Measurements from ENCODE around the gene PRDX5. TPM values are rescaled to one million over a fixed set of nuclear protein-coding genes. Genes with fewer than 3 reads are reported as not detected.
A peak's percentile ranks its signal among the peaks of the same experiment; 100 is the strongest.

PRDX5 gene
- total RNA-seq, 2 experiments from 2014 or later = 103 to 105 TPM

DNA sequence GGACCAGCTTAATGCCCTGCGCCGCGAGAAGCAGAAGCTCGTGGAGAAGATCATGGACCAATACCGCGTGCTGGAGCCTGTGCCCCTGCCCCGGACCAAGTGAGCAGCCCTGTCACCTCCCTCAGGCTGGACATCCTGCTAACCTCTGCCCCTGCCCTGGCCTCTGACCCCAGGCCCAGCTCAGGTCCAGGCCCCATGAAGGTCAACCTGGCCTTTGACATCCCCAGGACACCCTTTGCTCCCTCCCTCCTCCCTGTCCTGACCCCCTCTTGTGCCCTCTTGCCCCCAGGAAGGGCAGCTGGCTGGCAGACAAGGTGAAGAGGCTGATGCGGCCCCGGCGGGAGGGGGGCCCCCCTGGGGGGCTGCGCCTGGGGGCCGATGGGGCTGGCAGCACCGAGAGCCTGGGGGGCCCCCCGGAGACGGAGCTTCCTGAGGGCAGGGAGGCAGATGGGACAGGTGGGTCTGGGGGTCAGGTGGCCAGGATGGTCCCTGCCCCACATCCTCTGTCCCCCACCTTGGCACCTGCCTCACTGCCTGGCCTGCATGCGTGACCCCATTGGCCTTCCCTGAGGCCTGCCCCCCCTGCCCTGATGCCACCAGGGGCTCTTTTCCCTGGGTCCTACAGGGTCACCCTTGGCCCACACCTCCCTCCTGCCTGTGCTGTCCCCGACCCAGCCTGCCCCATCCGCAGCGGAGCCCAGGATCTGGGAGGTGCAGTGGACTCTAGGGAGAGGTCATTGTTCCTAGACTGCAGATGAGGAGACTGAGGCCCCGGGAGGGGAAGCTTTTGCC is 36.0 kb downstream of the PRDX5 start:
- ATAC-seq (no peak), DNase-seq (no peak)
- H3K36me3 Mint-ChIP-seq (ENCODE audit: low read depth) = peaks cover 10% of the 10 kb centered on the region
- TF ChIP-seq, protein P1, sequence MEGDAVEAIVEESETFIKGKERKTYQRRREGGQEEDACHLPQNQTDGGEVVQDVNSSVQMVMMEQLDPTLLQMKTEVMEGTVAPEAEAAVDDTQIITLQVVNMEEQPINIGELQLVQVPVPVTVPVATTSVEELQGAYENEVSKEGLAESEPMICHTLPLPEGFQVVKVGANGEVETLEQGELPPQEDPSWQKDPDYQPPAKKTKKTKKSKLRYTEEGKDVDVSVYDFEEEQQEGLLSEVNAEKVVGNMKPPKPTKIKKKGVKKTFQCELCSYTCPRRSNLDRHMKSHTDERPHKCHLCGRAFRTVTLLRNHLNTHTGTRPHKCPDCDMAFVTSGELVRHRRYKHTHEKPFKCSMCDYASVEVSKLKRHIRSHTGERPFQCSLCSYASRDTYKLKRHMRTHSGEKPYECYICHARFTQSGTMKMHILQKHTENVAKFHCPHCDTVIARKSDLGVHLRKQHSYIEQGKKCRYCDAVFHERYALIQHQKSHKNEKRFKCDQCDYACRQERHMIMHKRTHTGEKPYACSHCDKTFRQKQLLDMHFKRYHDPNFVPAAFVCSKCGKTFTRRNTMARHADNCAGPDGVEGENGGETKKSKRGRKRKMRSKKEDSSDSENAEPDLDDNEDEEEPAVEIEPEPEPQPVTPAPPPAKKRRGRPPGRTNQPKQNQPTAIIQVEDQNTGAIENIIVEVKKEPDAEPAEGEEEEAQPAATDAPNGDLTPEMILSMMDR (IDR thresholded peaks at IDR 0.05) = no peak
- CTCF ChIA-PET = interaction anchor here (0.9 to 9.5 kb wide), 8 partner anchors 10 to 292 kb away, joined by 3 to 75 read pairs (median 8); partner anchors contain the start of genes CCDC88B, PRDX5 and TRMT112
- H3K4me1 Mint-ChIP-seq (ENCODE audit: low read depth) = peaks cover 22% of the 10 kb centered on the region
- intact Hi-C loops (cut with micrococcal nuclease) = no loop called here
- no peaks in the 10 kb centered on the region for H3K9me3 Mint-ChIP-seq
- H3K27me3 Mint-ChIP-seq = no peaks in the 10 kb centered on the region
- POLR2A ChIA-PET = interaction anchor here (0.5 to 3.9 kb wide), 4 partner anchors 10 to 238 kb away, joined by 3 to 19 read pairs (median 4); no protein-coding TSS in a partner anchor
- no peak overlapping the region for H3K4me3 Mint-ChIP-seq
- H3K27ac Mint-ChIP-seq = no peak overlapping the region

DNA sequence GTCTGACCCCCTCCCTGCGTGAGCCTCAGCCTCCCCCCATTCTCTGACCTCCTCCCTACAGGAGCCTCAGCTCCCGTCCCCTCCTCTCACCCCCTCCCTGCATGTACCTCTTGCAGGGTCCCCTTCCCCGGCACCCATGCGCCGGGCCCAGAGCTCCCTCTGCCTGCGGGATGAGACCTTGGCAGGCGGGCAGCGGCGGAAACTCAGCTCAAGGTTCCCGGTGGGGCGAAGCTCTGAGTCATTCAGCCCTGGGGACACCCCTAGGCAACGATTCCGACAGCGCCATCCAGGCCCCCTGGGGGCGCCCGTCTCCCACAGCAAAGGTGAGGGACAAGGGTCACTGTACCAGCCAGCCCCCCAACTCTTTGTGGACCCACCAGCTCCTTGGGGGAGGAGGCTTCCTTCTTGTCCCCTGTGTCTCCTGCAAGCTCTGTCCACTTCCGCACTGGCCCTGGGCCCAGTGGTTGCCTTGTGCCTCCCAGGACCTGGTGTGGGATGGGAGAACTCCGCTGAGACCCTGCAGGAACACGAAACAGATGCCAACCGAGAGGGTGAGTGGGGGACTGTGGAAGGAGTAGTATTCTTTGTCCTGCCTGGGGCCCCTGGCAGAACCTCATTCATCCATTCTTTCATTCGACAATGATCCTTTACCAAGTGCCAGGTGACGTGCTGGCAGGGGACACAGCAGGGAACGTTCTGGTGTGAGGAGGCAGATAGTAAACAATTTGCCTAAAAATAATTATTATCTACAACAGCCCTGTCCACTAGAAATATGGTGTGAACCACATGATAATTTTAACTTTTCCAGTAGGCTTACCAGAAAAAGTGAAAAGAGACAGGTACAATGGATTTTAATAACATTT is 37.4 kb downstream of the PRDX5 start:
- ChIA-PET POLR2A (interaction anchor here (0.7 to 3.9 kb wide), 4 partner anchors 11 to 170 kb away, joined by 3 to 19 read pairs (median 3); partner anchors contain the start of genes PRDX5 and STIP1), CTCF (interaction anchor here (0.7 to 9.5 kb wide), 18 partner anchors 11 to 291 kb away, joined by 3 to 75 read pairs (median 4); partner anchors contain the start of genes CATSPERZ, CCDC88B, FERMT3 and PRDX5)
- Mint-ChIP-seq H3K4me1 (ENCODE audit: low read depth) (peaks cover 30% of the 10 kb centered on the region), H3K36me3 (ENCODE audit: low read depth) (peaks cover 12% of the 10 kb centered on the region), H3K27ac (no peak overlapping the region), H3K4me3 (no peak overlapping the region), H3K9me3 (no peaks in the 10 kb centered on the region), H3K27me3 (no peaks in the 10 kb centered on the region)
- intact Hi-C loops (cut with micrococcal nuclease) = no loop called here
- DNase-seq (peak; percentile 82), ATAC-seq (peak; percentile 46)
- TF ChIP-seq, protein P1 (IDR thresholded peaks at IDR 0.05) = peak; percentile 50

DNA sequence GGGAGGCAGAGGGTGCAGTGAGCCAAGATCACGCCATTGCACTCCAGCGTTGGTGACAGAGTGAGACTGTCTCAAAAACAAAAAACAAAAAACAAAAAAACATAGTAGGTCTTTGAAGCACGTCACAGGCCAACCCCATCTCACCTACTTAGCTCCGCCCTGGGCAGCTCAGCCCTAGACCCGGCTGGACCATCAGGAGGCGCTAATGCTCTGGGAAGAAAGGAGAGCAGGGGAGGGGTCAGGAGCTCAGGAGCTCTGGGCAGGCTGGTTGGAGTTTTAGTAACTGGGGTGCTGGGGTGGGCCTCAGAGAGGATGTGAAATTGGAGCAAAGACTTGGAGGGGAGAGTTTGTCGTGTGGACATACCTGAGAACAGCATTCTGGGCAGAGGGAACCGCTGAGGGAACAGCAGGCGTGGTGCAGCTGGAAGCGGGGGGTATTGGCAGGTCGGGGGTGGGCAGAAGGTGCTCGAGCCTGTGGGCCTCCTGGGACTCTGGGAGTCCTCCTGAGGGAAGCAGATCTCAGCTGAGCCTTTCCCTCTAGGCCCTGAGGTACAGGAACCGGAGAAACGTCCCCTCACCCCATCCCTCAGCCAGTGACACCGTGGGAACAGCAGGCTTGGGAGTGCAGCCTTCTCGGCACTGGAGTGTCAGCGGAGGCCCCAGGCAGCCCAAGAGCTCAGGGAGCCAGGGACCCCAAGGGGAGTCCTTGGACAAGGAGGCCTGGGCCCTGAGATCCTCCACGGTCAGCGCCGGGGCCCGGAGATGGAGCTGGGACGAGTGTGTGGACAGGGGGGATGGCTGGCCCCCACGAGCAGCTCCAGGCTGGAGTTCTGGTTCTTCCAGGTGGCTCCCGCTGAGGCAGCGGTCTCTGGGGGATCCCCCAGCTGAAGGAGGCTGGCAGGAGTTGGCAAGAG is 38.8 kb downstream of the PRDX5 start:
- H3K9me3 Mint-ChIP-seq = no peaks in the 10 kb centered on the region
- POLR2A ChIA-PET = interaction anchor here (1.6 kb wide), 1 partner anchor 171 kb away, joined by 3 read pairs; the partner anchor contains the start of gene STIP1
- H3K27me3 Mint-ChIP-seq = no peaks in the 10 kb centered on the region
- CTCF ChIA-PET = interaction anchor here (0.6 to 9.5 kb wide), 12 partner anchors 8 to 1801 kb away, joined by 3 to 75 read pairs (median 3); partner anchors contain the start of genes CCDC88B, PRDX5 and TRMT112
- DNase-seq = peak; percentile 70
- TF ChIP-seq, protein P1 (IDR thresholded peaks at IDR 0.05) = no peak
- peak; percentile 18 for ATAC-seq
- H3K4me3 Mint-ChIP-seq = no peak overlapping the region
- intact Hi-C loops (cut with micrococcal nuclease) = no loop called here
- peak overlapping the region; percentile 51 for H3K27ac Mint-ChIP-seq
- peaks cover 23% of the 10 kb centered on the region for H3K36me3 Mint-ChIP-seq (ENCODE audit: low read depth)
- peaks cover 42% of the 10 kb centered on the region for H3K4me1 Mint-ChIP-seq (ENCODE audit: low read depth)

DNA sequence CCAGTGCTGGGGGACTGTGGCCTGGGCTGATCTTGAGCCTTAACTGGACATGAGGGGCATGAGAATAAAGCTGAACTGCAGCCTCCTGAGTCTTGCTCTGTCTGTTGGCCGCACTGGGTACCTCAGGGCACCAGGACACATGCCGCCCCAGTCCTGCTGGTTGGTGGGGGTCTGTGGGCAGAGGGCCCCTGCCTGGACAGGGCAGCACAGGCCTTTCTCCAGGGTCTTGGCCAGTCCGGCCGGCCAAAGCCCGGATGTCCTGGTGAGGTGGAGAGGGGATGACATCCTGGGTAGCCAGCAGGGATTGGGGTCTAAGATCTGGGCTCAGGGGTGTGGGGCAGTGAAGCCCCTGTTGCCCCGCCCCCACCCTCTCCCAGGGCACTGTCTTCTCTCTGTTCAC is 39.5 kb downstream of the PRDX5 start:
- Mint-ChIP-seq H3K27me3 (no peaks in the 10 kb centered on the region), H3K4me1 (ENCODE audit: low read depth) (peaks cover 48% of the 10 kb centered on the region), H3K4me3 (peak overlapping the region; percentile 67), H3K9me3 (no peaks in the 10 kb centered on the region), H3K27ac (peak overlapping the region; percentile 87), H3K36me3 (ENCODE audit: low read depth) (peaks cover 30% of the 10 kb centered on the region)
- CTCF ChIA-PET = interaction anchor here (1.0 to 9.5 kb wide), 4 partner anchors 9 to 153 kb away, joined by 3 to 75 read pairs (median 10); partner anchors contain the start of gene CCDC88B
- no peak for DNase-seq
- POLR2A ChIA-PET = interaction anchor here (1.2 to 2.0 kb wide), 2 partner anchors 9 to 25 kb away, joined by 5 read pairs; no protein-coding TSS in a partner anchor
- ATAC-seq = peak; percentile 1
- TF ChIP-seq, protein P1 (IDR thresholded peaks at IDR 0.05) = no peak
- intact Hi-C loops (cut with micrococcal nuclease) = no loop called here
